Measurements from ENCODE around the gene ASF1B.
"Not testable (repeated sequence)": the region's sequence is repeated elsewhere in the genome, so short reads cannot be mapped to it uniquely, and the experiment has no call there.

Gene ASF1B

GRCh38 chr19:14160017-14160703, 23.8 kb upstream of the ASF1B start:
- DNase-seq (no peak), ATAC-seq (no peak)

- DNase-seq (no peak), ATAC-seq (no peak)
Measured at GRCh38 chr19:14159059-14159458, 22.7 kb upstream of the ASF1B start.

GRCh38 chr19:14158276-14159023, 22.1 kb upstream of the ASF1B start:
- no peak for DNase-seq
- ATAC-seq = no peak

- DNase-seq (no peak), ATAC-seq (no peak)
Measured at GRCh38 chr19:14156971-14157717, 20.8 kb upstream of the ASF1B start.

- ATAC-seq = no peak
Measured at GRCh38 chr19:14156122-14156521, 19.7 kb upstream of the ASF1B start.

GRCh38 chr19:14155371-14155770, 19.0 kb upstream of the ASF1B start:
- ATAC-seq (no peak), DNase-seq (no peak)

More at GRCh38 chr19:14156122-14156521, 19.7 kb upstream of the ASF1B start:
- DNase-seq = no peak

- no peak for ATAC-seq
Measured at GRCh38 chr19:14152713-14153112, 16.3 kb upstream of the ASF1B start.

GRCh38 chr19:14150770-14151661, 14.6 kb upstream of the ASF1B start:
- no peak for ATAC-seq
- DNase-seq = no peak

More at GRCh38 chr19:14152713-14153112, 16.3 kb upstream of the ASF1B start:
- DNase-seq = no peak

- DNase-seq (no peak), ATAC-seq (no peak)
Measured at GRCh38 chr19:14150041-14150769, 13.8 kb upstream of the ASF1B start.

GRCh38 chr19:14149509-14149994, 13.2 kb upstream of the ASF1B start:
- ATAC-seq (peak; percentile 37), DNase-seq (peak; percentile 37)

GRCh38 chr19:14148751-14149410, 12.5 kb upstream of the ASF1B start:
- no peak for ATAC-seq
- DNase-seq = no peak

- ATAC-seq (peak; percentile 78), DNase-seq (peak; percentile 72)
Measured at GRCh38 chr19:14147797-14148605, 11.6 kb upstream of the ASF1B start.

GRCh38 chr19:14146789-14147216, 10.4 kb upstream of the ASF1B start:
- ATAC-seq (no peak), DNase-seq (no peak)

GRCh38 chr19:14146169-14146568, 9.8 kb upstream of the ASF1B start:
- not testable (repeated sequence) for DNase-seq, ATAC-seq

- DNase-seq = no peak
- no peak for ATAC-seq
Measured at GRCh38 chr19:14145381-14145780, 9.0 kb upstream of the ASF1B start.

- DNase-seq (no peak), ATAC-seq (no peak)
Measured at GRCh38 chr19:14142262-14143190, 6.1 kb upstream of the ASF1B start.

- ATAC-seq (no peak), DNase-seq (peak; percentile 26)
Measured at GRCh38 chr19:14141041-14141440, 4.7 kb upstream of the ASF1B start.

GRCh38 chr19:14139944-14140343, 3.6 kb upstream of the ASF1B start:
- ATAC-seq = no peak
- no peak for DNase-seq
